Transverse colon (tissue), 4 donors: Measurements from ENCODE around the gene UBN2.

Experiments
- EP300 ChIP-seq: sonication (generic); formaldehyde crosslinking; IDR thresholded peaks from one replicate; pipeline ENCODE4 v1.6.1; 2017; ENCODE audit warnings: antibody characterized with exemption, low read depth
- POLR2A ChIP-seq: fragments of 450-650 bp; IDR thresholded peaks from one replicate; pipeline ENCODE4 v1.6.1; 2016; ENCODE audit warnings: antibody characterized with exemption, mild to moderate bottlenecking, moderate library complexity
- POLR2AphosphoS5 ChIP-seq, 3 donors: sonication (generic); formaldehyde crosslinking; IDR thresholded peaks; one replicate each; pipeline ENCODE4 v1.6.1; 2016; ENCODE audit warnings: antibody characterized with exemption in 3 of 3
- TF ChIP-seq, protein P1 (sequence below), 5 experiments: fragments of 200-600 bp in 3 of 5; fragments of 450-650 bp in 2 of 5; sonication (generic) in 3 of 5; IDR thresholded peaks; 1 replicate in 2 of 5; 2 replicates in 3 of 5; pipeline ENCODE4 v1.5.1; 2016 to 2017; ENCODE audit warnings: antibody characterized with exemption in 5 of 5, inconsistent platforms in 3 of 5, mild to moderate bottlenecking in 2 of 5, moderate library complexity in 1 of 5

DNA sequence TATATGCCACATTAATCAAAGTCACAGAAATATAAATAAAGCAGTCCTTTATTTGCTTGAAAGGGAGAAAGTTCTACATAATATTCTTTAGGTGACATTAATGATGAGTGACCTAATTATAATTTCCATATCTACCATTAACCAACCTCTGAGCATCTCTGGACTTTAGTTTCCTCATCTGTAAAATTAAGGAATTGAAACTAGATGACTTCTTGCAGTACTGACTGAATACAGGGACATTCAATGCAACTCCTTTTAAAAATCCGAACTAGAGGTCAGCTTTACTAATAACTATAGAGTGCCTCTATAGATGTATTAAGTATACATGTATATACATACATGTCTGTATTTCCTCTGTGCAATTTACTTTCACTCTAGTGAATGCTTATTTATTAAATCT lies 114.0 kb downstream of the UBN2 start:
- TF ChIP-seq, protein P1, sequence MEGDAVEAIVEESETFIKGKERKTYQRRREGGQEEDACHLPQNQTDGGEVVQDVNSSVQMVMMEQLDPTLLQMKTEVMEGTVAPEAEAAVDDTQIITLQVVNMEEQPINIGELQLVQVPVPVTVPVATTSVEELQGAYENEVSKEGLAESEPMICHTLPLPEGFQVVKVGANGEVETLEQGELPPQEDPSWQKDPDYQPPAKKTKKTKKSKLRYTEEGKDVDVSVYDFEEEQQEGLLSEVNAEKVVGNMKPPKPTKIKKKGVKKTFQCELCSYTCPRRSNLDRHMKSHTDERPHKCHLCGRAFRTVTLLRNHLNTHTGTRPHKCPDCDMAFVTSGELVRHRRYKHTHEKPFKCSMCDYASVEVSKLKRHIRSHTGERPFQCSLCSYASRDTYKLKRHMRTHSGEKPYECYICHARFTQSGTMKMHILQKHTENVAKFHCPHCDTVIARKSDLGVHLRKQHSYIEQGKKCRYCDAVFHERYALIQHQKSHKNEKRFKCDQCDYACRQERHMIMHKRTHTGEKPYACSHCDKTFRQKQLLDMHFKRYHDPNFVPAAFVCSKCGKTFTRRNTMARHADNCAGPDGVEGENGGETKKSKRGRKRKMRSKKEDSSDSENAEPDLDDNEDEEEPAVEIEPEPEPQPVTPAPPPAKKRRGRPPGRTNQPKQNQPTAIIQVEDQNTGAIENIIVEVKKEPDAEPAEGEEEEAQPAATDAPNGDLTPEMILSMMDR (IDR thresholded peaks at IDR 0.05) = no peak
- TF ChIP-seq POLR2A (no peak), POLR2AphosphoS5 (IDR thresholded peaks at IDR 0.05) (no peak), EP300 (no peak)
